Stimulated activated CD4-positive, alpha-beta T cell treated with anti-CD3 and anti-CD28 coated beads, Interleukin-12 subunit alpha, Interleukin-12 subunit beta, amount 100 ng/mL, for 48 hours (primary cell): Measurements from ENCODE around the gene KRTAP5-6.

Source experiments
- DNase-seq, 3 donors: peaks; one replicate each; pipeline ENCODE4 v3.0.0-alpha.2; 2020; ENCODE audit warnings: low read depth in 2 of 3, low spot score in 1 of 3

Gene KRTAP5-6

DNA sequence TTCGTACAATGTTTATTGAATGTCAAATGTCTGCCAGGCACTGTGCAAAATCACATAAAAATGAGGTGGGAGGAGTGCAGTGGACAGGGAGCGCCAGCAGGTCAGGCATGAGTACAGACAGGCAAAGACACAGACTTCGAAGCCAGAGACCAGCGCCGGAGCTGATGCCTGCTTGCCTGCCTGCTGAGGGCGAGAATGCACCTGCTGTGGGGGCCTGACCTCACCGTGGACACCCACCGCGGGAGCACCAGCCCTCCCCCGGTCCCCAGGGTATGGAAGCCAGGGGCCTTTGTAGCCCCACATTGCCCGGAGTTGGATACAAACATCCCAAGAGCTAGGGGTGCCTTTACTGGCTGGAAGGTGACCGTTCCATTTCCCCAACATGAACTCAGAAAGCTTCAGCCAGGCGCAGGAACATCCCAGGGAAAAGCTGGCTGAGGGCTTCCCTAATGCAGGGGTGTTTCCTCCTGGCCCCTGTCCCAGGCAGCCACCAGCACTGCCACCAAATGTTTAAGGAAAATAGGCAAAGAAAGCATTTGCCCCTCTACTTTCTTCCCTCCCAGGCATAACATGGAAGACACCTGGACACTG lies 35.5 kb downstream of the KRTAP5-6 start:
- no peak for DNase-seq

DNA sequence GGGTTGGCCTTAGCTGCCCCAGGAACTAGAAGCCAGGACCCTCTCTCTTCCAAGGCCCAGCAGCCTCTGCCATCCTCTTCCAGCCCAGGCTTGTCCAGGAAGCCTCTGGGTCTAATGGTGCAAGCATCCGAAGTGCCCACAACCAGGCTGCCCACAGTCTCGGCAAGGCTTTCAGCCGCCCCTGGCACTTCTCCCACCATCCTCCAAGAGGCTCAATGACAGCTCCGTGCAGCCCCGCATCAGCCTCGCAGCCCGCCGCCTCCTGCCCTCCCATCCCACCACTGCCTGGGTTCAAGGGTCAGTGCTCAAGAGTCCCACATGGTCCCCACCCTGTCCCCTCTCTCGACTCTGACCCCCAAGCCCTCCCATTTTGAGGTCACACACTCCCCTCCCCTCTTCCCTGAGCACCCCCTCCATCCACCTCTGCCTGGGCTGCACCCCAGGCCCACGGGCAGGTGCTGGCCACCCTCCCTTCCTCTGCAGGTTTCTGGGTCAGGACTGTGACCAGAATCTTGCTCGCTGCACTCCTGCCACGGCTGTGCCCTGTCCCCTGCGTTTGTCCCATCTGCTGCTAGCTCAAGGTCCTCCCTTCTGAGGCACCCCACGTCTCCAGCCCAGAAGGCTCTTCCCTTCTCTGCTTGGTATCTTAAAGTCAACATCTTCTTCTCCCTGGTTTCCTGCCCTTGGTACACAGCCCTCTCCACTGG lies 36.2 kb downstream of the KRTAP5-6 start:
- DNase-seq: no peak

DNA sequence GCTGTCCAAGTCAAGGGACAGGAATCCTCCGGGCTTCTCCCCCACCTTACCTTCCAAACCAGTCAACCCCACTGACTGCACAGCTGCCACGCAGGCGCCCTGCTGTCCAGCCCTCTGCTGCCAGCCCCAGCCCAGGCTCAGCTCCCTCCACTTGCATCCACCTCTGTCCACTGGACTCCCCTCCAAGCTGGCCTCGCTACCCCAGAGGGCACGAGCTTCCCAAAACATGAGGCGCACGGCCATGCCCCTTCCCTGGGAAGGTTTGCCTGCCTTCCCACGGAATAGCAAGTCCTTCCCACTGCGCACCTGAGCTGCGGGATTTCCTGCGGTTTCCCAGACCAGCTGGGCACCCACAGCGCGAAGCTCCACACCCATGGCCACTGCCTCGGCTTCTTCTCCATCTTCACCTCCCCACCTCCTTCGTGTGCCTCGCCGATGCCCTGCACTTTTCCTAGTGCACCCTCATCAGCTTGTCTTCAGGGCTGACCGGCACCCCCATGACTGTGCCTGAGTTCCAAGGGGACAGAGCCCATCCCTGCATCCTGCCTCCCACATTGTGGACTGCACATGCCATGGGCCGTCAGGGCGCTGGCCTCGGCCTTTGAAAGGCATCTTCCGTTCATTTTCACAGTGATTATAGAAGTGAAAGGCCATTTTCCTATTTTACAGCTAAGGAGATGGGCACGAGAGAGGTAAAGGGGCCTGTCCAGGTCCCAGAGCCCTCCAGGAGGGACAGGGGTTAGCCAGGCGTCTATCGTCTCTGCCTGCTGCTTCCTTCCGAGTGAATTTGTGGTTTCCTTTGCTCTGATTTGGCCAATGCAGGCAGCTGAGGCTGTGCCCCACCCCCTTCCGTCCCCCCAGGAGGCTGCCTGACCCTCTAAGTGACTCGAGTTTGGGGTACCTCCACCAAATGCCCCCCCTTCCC lies 37.0 kb downstream of the KRTAP5-6 start:
- no peak for DNase-seq

DNA sequence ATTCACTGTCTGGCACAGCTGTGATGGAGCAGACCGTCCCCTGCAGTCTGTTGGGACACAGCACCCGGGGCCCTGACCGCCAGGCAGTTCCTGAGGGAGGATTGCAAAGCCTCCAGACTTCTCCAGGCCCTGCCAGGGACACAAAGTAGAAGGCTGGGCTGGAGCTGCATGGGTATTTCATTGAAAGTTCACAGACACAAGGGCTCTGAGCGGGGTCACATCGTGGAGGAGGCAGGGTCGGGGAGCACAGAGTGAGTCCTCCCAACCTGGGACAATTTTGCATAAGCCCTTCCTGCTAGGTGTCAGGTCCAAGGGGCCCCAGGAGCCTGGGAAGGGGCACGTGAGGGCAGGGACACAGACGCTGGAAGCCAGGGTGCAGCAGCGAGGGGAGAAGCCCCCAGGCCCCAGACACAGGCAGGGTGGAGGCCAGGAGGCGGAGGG lies 37.7 kb downstream of the KRTAP5-6 start:
- no peak for DNase-seq

DNA sequence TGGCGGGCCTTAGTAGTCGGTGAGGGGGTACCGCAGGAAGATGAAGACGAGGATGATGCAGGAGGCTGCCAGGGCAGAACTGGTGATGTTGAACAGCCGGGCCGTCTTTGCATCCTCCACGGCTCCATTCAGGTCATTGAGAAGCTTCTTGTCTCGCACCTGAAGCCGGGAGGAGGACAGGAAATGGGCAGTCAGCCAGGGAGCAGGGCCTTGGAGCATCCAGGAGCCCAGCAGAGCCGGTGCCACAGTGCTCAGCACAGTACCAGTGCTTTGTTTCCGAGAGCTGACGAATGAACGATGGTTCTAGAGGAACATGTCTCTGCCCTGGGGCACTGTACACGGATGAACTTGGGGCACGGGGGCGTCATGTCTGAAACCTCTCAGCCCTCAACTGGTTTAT lies 38.3 kb downstream of the KRTAP5-6 start:
- DNase-seq: no peak

DNA sequence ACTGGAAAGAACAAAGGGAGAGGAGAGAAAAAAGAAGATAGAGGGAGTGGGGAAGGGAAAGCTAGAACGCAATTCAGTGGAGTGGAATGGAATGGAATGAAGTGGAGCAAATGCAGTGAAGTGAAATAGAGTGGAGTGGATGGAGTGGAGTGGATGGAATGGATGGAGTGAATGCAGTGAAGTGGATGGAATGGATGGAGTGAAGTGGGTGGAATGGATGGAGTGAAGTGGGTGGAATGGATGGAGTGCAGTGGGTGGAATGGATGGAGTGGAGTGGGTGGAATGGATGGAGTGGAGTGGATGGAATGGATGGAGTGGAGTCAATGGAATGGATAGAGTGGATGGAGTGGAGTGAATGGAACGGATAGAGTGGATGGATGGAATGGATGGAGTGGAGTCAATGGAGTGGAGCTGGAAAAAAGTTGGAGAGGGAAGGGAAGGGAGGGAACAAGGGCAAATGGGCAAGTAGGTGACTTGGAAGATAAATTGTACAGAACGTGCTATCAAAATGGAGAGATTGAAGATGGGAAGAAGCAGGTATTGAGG lies 39.5 kb downstream of the KRTAP5-6 start:
- no peak for DNase-seq

DNA sequence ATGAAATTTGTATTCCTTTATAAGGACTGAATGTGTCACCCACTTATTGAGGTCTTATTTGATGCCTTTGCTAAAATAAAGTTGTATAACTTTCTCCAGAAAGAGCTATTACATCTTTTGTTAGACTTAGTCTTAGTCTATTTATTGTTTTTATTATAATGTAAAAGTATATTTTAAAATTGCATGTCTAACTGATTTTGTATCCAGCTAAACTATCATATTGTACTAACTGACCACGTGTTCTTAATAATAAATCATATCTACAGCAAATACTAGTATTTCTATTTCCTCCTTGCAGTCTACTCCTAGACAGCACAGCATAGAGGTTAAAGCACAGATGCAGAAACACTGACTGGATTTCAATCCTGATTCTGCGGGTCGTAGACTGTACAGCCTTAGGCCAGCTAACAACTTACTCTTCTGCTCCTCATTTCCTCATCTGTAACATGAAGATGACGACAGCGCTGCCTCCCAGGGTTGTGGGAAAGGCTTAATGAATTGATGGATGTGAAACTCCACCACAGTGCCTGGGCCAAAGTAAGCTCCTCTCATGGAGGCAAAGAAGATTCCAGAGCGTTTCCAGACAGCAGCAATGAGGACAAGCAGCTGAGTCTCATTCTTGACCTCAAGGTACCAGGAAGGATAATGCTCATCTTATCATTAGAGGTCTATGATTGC lies 40.2 kb downstream of the KRTAP5-6 start:
- no peak for DNase-seq

DNA sequence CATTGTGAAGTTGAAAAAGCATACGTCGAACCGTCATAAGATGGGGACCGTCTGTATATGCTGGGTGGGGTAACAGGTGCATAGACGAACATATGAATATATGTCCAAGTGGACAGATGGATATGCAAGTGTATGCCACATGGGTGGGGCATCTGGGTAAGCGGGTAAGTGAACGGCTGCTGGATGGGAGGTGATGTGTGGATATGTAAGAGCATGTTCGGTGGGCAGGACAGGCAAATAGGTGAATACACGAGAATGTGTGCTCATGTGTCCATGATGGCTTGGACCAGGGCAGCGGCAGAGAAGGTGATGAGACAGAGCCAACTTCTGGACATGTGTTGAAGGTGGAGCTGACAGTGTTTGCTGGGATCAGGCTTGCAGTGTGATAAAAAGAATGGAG lies 41.4 kb downstream of the KRTAP5-6 start:
- no peak for DNase-seq

DNA sequence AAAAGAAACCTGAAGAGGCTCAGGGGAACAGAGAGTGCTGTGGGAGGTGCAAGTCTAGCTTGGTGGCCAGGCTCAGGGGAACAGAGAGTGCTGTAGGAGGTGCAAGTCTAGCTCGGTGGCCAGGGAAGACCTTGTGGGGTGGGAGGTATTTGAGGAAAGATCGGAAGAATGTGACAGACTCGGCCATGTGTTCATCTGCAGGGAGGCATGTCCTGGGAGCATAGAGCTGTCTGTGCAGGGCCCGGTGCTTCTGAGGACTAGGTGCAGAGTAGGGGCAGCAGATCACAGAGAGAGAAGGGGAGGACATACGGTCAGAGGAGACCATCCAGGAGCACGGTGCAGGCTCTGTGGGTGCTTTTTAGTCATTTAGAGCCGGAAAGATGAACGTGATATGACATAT lies 42.6 kb downstream of the KRTAP5-6 start:
- DNase-seq: no peak

DNA sequence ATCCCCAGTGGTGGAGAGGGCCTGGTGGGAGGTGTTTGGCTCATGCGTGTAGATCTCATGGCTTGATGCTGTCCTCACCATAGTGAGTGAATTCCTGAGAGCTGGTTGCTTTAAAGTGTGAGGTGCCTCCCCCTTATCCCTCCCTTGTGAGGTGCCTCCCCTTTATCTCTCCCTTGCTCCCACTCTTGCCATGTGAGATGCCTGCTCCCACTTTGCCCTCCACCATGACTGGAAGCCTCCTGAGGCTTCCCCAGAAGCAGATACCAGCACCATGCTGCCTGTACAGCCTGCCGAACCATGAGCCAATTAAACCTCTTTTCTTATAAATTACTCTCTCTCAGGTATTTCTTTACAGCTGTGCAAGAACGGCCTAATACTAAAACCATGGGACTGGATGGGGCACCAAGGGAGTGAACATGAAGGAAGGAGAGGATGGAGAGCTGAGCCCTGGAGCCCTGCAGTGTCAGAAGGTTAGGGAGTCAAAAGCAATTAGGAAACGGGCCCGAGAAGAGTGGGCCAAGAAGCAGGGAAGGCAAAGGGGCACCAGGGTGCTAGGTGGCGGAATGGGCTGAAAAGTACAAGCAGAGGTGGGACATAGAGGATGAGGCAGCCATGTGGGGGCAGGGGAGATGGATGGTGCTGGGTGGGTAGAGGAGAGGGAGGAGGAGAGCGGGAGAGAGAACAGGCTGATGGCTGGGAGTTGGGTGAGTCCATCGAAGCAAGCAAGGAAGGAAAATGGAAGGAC lies 44.0 kb downstream of the KRTAP5-6 start:
- DNase-seq: no peak

DNA sequence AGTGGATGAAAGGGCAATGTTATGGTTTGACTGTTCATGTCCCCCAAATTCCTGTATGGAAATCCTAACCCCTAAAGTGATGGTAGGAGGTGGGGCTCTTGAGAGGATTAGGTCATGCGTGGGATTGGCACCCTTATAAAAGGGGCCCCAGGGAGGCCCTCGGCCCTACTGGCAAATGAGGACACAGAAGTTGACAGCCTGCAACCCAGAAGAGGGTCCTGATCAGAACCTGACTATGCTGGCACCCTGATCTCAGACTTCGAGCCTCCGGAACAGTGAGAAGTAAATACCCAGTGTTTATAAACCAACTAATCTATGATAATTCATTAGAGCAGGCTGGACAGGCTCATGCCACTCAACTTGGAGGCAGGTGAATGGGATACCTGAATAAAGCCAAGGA lies 44.7 kb downstream of the KRTAP5-6 start:
- DNase-seq: no peak

DNA sequence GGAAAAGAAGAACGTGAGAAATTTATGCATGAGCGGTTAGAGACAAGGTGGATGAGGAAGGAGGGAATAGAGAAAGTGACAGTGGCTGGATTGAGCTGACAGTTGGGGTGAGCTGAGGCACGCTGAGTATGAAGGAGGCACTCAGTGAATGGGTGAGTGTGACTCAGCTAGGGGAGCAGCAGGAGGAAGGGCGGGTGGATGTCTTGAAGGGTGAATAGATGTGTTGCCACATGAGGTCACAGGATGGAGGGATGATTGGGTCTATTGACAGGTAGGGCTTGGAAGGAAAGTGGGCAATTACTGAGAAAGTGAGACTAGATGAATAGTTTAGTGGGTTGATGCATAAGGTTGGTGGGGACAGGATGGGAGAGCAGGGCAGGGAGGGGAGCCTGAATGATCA lies 45.4 kb downstream of the KRTAP5-6 start:
- no peak for DNase-seq

DNA sequence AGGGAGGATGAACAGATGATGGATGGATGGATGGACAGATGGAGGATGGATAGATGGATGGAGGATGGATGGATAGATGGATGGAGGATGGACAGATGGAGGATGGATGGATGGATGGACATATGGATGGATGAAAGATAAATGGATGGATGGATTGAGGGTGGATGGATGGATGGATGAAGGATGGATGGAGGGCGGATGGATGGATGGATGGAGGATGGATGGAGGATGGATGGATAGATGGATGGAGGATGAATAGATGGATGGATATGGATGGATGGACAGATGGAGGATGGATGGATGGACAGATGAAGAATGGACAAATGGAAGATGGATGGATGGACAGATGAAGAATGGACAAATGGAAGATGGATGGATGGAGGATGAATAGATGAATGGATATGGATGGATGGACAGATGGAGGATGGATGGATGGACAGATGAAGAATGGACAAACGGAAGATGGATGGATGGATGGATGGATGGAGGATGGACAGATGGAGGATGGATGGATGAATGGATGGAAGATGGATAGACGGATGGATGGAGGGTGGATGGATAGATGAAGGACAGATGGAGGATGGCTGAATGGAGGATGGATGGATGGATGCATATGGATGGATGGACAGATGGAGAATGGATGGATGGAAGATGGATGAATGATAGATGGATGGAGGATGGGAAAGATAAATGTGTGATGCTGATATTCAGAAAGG lies 46.0 kb downstream of the KRTAP5-6 start:
- no peak for DNase-seq

DNA sequence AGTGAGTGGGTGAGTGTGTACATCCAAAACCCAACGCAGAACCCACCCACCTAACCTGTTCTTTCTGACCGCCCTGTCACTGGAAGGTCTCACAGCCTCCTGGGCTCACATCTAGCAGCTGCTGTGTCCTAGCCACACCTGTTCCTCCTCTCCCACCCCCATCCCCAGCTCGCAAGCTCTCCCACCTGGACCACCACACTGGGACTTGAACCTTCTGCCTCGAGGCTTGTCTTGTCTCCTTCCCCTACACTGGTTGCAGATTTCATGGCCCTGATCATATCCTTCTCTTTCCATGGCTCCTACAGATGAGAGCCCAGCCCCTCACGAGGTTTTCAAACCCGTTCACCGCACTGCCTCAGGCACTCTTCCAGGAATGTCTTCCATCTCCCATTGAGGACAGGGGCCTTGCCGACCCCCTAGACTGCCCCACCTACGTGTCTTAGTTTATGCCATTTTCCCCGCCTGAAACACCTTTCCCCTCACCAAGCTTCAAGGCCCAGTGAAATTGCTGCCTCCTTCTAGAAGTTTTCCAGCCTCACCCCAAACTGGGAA lies 46.7 kb downstream of the KRTAP5-6 start:
- no peak for DNase-seq

DNA sequence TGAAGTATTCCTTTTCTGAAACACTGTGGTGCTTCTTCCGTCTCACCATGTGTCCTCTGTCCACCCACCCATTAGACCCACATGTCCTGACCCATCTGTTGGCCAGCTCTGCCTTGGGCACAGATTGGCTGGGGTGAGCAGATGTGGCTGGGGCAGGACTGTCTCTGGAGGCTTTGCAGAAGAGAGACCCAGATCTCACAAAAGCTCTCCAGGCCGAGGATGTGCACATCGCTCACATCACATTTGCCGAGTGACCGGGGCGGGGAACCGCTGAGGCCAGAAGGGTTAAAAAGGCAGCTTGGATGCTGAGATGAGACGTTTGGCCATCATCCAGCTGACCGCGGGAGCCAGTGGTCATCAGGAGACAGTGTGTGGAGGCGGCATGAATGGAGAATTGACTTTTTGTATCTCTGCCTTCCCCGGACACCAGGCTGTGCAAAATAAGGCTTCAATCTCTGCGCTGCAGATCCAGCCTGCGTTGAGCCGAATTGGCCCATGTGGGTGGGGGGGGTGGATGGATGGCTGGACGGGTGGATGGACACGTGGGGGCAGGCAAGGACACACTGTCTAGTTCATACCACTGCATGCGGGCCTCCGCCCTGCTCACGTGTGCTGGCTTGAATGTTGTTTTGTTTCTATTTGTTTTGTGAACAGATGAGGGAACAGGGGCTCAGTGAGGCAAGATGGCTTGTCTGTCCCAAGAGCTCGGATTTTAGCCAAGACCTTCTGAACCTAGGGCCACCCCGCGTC lies 47.3 kb downstream of the KRTAP5-6 start:
- DNase-seq: no peak

DNA sequence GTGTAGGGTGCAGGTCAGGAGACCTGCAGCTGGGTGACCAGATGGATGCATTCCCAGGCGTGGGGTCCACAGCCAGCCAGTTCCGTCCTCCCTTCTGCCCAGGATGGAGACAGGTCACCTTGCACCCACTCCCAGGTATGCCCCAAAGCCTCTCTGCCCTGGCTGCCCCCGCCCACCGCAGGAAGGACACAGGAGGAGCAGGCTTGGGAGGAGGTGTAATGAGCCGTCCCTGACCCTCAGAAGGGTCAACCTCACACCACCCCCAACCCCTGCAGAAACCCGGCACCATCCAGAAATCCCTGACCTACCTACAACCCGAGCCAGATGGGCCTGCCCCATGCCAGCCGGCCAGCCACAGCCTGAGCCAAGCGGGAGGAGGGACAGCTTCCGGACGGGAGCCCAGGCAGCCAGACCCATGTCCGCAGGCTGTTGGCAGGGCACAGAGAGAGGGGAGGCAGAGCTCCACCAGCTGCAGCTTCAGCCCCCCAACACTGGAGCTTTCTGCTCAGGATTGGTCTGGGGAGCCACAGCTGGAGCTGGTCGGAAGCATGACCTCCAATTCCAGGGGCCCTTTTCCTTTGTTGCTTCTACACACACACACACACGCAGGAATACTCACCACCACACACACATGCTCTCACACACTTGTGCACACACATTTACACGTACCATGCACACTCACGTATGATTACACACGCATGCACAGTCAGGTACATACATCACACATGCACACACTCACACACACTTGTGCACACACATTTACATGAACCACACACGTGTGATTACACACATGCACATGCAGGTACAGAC lies 48.1 kb downstream of the KRTAP5-6 start:
- no peak for DNase-seq

DNA sequence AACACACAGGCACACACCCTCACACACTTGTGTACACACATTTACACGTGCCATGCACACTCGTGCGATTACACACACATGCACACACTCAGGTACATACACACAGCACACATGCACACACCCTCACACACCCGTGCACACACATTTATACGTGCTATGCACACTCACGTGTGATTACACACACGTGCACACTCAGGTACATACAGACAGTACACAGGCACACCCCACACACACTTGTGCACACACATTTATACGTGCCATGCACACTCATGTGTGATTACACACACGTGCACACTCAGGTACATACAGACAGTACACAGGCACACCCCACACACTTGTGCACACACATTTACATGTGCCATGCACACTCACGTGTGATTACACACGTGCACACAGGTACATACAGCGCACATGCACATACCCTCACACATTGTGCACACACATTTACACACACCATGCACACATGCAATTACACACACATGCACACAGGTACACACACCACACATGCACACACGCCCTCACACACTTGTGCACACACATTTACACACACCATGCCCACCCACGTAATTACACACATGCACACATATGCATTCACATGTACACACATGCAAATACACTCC lies 48.8 kb downstream of the KRTAP5-6 start:
- DNase-seq: no peak

DNA sequence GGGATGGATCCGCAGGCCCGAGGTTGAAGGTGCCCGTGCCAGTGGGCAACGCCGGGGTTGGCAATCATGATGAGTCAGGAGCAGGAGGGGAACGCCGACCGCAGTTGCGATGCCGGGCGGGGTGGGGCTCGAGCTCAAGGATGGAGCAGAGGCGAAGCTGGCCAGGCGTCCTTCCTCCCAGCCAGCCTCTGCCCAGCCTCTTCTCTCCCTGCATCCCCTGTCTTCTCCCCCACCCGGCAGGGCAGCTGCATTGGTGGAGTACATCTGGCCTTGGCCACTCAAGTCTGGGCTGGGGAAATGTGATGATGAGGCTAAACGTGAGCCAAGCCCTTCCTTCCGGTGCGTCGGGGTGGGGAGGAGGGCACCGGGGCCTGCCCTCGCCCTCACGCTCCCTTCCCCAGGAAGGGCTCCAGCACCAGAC lies 49.5 kb downstream of the KRTAP5-6 start:
- no peak for DNase-seq
